Measurements from ENCODE around the gene RPUSD3.

RPUSD3 gene

GRCh38 chr3:9886328-9886727, 42.5 kb upstream of the RPUSD3 start:
- TF ChIP-seq CTCF (IDR thresholded peaks at IDR 0.05; ENCODE audit: insufficient read depth, missing control alignments): no peak
- no peak for DNase-seq (ENCODE audit: insufficient read length, low spot score)
- no peak for FAIRE-seq

DNA sequence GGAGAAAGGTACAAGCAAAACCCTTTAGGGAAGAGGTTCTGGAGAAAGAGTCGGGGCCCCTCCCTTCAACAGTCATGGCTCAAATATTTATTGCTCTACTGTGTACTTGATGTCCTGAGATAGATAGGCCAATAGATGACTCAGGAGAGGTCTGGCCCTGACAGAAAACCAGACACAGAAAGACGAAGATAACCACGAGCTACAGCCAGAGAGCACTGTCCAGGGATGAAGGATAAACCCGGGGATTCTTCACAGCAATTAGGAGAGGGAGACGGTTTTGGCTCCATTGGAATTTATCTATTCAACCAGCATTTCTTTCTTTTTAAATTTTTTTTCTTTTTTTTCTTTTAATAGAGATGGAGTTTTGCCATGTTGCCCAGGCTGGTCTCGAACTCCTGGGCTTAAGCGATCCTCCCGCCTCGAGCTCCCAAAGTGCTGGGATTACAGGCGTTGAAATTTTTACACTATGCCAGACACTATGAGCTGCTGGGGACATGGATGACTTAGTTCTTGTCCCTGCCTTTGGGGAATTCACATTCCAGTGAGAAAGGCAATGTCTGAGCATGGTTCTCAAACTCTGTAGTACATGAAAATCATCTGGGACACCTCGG, 40.9 kb upstream of the RPUSD3 start:
- no peak for DNase-seq (ENCODE audit: insufficient read length, low spot score)
- no peak for FAIRE-seq
- no peak for TF ChIP-seq CTCF (IDR thresholded peaks at IDR 0.05; ENCODE audit: insufficient read depth, missing control alignments)

DNA sequence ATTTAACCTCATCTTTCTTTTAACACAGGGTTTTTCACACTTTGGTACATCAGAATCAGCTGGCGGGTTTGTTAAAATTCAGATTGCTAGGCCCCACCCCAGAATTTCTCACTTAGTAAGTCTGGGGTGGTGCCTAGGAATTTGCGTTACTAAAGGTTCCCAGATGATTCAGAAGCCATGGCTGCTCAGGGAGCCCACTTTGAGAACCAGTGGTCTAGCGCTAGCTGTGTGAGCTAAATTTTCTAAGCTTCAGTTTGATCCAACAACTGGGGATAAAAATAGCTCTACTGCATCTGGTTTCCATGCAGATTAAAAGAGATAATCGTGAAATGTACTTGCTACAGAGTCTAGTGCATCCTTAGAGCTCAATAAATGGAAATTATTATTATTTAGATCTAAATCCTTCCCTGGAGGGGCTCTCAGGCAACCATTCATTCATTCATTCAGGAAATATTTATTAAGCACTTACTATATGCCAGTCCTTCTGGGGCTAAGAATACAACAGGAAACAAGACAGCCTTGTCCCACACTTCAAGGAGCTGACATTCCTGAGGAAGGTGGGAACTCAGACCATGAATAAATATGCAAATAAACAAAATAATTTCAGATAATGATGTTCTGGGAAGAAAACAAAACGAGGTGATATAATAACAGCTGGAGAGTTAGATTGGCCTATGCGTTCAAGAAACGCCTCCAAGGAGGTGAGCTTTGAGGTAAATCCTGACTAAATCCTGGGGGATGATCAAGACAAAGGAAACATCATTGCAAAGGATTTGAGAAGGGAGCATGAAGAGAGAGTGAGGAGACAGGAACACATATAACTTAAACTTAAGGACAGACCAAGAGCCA, 40.1 kb upstream of the RPUSD3 start:
- no peak for TF ChIP-seq CTCF (IDR thresholded peaks at IDR 0.05; ENCODE audit: insufficient read depth, missing control alignments)
- DNase-seq (ENCODE audit: insufficient read length, low spot score): no peak
- no peak for FAIRE-seq

- DNase-seq (ENCODE audit: insufficient read length, low spot score): no peak
- FAIRE-seq: no peak
- TF ChIP-seq CTCF (IDR thresholded peaks at IDR 0.05; ENCODE audit: insufficient read depth, missing control alignments): no peak
These were observed 37.6 kb upstream of the RPUSD3 start for GRCh38 chr3:9881441-9881840.

- TF ChIP-seq CTCF (IDR thresholded peaks at IDR 0.05; ENCODE audit: insufficient read depth, missing control alignments): no peak
- DNase-seq (ENCODE audit: insufficient read length, low spot score) (no peak), FAIRE-seq (no peak)
These were observed 36.2 kb upstream of the RPUSD3 start, which contains the start of gene CIDEC for GRCh38 chr3:9879830-9880549. CIDEC (minus strand) TSS chr3:9880253; CDS start chr3:9878486, 1,767 bp downstream.

DNA sequence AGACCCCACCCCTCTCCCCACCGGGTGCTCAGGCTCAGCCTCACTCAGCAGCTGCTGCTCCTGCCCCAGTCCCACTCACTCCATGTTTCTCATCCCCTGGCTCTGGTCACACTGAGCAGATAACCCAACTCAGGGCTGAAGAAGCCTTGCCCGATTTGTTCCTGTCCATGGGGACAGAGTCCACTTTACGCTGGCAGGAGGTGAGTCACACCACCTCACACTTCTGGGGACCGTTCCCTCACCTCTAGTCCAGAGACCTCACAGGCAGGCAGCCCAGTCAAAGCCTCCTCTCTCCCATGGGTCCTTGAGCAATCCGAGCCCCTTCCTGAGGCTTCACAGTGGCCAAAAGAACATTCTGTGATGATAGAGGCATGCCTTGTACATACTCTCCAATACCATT, 34.9 kb upstream of the RPUSD3 start:
- DNase-seq (ENCODE audit: insufficient read length, low spot score) (no peak), FAIRE-seq (no peak)
- TF ChIP-seq CTCF (IDR thresholded peaks at IDR 0.05; ENCODE audit: insufficient read depth, missing control alignments): no peak
